ENCODE data around the gene TRPM5.

The TRPM5 gene

DNA sequence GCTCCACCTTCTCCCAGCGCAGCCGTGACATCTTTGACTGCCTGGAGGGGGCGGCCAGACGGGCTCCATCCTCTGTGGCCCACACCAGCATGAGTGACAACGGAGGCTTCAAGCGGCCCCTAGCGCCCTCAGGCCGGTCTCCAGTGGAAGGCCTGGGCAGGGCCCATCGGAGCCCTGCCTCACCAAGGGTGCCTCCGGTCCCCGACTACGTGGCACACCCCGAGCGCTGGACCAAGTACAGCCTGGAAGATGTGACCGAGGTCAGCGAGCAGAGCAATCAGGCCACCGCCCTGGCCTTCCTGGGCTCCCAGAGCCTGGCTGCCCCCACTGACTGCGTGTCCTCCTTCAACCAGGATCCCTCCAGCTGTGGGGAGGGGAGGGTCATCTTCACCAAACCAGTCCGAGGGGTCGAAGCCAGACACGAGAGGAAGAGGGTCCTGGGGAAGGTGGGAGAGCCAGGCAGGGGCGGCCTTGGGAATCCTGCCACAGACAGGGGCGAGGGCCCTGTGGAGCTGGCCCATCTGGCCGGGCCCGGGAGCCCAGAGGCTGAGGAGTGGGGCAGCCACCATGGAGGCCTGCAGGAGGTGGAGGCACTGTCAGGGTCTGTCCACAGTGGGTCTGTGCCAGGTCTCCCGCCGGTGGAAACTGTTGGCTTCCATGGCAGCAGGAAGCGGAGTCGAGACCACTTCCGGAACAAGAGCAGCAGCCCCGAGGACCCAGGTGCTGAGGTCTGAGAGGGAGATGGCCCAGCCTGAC, 41.2 kb downstream of the TRPM5 start:
- no peak for DNase-seq (ENCODE audit: low read depth)

DNA sequence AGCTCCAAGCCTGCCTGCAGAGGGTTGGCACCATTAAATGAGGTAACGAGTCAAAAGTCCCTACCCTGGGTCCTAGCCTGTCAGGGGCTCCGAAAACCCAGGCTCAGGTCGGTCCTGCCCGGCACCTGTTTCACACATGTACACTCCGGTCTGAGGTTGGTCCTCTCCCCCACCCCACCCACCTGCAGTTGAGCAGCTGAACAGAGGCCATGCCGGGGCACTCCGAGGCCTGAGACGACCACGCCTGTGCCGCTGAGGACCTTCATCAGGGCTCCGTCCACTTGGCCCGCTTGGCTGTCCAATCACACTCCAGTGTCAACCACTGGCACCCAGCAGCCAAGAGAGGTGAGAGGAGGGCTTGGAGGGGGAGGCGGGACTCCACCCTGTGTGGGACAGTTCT, 42.2 kb downstream of the TRPM5 start:
- DNase-seq (ENCODE audit: low read depth) = no peak

DNA sequence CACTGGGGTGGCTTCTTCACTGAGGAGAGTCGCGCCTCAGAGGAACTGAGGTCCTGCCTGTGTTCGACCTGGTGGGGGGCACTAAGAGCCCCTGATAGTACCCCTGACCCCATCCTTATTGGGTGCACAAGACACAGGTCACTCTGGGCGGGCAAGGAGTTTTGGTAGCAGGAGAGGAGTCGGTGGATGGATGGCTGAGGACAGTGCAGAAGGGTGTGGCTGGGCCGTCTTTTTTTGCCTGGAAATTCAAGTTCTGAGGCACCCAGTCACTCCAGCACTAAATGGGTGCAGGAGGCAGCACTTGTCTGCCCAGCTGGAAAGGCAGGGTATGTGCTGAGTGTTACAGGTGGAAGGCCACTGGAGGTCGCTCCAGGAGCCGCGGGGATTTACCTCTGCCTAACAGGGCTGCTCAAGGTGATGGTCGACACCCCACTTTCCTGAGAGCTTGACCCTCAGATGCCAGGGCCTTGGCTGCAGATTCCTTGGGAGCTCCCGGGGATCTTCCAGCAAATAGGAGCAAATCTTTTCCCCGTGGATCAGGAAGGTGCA, 42.8 kb downstream of the TRPM5 start:
- no peak for DNase-seq (ENCODE audit: low read depth)

DNA sequence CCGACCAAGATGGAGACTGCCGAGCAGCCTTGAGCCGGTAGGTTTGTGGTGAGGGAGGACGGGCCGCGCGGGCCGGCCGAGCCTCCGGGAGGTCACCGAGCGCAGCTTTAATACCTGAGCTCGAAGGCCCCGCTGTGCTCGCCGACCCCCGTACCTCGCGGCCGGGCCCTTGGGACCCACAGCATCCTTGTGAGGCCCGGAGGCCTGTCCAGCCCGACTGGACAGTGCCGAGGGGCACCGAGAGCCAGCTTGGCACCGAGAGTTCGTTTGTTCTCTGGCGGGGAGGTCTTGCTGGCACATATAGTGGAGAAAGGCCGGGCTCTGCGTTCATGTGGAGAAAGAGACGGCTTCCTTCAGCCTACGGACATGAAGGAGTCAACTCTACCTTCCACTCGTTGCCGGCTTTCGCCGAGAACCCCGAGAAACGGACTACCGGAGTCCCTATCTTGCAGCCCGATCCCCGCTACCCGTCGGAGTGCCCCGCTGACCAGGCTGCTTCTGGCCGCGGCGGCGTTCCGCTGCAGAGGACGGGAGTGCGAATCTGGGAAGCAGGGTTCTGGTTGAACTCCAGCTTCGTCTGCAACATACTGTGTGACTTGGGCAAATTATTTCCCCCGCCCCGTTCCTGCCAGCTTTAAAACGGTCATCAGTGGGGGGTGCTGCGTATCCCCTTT, 43.4 kb downstream of the TRPM5 start:
- no peak for DNase-seq (ENCODE audit: low read depth)

DNA sequence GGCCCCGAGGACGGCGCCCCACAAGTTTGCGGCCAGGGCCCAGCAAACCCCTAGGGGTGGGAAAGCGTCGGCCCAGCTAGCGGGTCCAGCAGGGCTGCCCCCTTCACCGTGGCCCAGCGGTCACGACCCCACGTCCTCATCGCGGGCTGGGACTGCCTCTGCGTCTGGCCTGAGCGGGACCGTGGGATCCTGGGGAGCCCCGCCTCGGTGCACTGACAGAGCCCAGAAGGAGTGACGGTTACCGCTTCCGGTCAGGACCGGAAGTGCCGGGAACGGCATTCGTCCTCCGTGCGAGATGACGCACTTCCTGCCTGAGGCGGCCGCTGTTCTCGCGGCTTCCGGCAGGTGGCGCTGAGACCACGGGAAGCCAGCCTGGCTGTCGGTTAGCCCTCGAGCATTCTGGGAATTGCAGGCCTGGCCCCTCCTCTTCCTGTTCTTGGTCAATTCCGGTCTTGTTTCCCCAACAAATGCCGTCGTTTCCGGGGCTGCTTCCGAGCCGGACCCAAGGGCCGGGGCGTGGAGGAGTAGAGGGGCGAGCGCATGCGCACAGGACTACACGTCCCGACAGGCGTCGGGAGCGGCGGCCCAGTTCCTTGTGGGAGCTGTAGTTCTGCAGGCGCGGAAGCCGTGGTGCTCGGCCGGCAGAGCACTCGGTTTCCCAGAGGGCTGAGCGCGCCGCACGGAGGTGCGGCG, 44.1 kb downstream of the TRPM5 start, which contains the start of gene TSSC4:
Gene TSSC4 (plus strand): TSS at position 682 of the 693 bp plus-strand sequence. CDS start 1,884 bp downstream, outside the sequence.
- DNase-seq (ENCODE audit: low read depth) = peak; percentile 93

DNA sequence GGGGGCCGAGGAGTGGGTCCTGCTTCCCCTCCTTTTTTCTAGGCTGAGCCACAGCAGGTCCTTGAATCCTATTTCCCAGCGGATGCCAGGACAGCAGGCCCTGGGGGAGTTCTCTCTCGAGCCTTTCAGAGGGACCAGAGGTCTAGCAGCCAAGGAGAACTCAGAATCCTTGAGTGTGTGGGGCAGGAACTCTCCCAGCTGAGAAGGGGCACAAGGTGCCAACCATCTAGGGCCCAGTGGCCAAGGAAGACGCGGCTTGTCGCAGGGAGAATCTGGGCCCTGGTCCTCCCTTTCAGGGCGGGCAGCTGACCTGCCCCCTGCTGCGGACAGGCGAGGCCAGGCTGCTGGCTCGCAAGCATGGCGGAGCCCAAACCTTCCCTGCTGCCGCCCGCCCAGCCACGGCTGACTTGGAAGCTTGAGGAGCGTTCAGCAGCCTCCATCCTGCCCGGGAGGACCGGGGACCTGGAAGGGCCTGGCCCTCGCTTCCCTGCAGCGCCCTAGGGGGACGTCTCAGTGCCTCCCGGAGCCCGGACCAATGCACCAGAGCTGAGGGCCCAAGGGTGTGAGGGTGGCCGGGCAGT, 44.7 kb downstream of the TRPM5 start:
- no peak for DNase-seq (ENCODE audit: low read depth)

DNA sequence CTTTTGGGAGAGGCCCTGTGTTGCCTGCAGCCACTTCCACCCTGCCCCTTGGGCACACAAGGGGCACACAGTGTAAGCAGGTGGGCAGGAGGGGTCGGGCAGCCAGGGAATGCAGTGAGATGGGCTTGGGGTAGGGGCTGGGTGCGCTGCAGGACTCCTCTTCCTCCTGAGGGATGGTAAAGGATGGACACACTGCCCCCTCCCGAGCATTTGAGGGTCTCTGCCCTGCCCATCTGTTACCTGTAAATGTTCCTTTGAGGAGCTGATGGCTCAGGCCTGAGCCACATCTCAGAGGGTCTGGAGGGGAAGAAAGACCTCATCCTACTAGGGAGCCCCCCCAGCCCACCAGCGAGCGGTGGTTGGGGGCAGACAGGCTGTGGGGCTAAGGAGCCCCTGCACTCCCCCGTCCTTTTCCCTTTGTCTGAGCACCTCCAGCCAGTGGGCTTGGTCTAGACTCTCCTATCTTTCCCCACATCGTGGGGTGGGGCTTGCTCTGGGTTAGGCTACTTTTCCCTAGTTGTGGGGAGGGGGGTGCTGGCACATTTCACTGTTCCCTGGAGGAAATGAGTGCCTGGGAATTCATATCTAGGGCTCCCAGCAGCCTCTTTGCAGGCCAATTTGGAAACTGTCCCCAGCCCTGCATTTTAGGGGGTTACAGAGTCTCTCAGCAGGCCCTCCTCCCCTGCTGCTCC, 45.5 kb downstream of the TRPM5 start:
- DNase-seq (ENCODE audit: low read depth) = no peak

DNA sequence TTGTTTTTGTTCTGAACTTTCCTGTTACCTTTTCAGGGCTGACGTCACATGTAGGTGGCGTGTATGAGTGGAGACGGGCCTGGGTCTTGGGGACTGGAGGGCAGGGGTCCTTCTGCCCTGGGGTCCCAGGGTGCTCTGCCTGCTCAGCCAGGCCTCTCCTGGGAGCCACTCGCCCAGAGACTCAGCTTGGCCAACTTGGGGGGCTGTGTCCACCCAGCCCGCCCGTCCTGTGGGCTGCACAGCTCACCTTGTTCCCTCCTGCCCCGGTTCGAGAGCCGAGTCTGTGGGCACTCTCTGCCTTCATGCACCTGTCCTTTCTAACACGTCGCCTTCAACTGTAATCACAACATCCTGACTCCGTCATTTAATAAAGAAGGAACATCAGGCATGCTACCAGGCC, 47.3 kb downstream of the TRPM5 start:
- no peak for DNase-seq (ENCODE audit: low read depth)

DNA sequence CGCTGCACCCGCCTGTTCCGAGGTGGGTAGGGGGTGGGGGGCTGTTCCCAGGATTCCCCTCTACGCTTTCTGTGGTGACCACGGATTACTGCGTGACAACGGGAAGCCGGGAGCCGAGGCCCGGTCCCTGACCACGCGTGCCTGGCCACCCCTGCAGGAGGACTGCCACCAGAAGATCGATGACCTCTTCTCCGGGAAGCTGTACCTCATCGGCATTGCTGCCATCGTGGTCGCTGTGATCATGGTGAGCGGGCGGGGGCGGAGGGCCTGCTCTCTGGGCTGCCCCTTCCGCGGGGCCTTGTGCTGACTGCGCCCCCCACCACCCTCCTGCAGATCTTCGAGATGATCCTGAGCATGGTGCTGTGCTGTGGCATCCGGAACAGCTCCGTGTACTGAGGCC, 47.8 kb downstream of the TRPM5 start:
- DNase-seq (ENCODE audit: low read depth) = no peak

DNA sequence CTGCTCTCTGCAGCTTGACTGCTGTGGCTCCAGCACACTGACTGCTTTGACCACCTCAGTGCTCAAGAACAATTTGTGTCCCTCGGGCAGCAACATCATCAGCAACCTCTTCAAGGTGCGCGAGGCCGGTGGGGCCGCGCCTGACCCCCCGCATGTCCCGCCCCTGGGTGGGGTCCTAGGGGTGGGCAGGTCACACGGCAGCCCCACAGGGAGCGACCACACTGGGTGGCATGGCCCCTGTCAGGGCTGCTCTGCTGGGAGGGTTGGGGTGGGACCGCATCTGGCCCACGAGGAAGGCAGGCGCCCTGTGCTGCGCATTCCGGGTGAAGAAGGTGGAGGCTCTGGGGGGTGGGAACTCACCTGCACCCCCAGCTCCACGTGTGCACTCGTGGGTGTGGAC, 48.5 kb downstream of the TRPM5 start:
- no peak for DNase-seq (ENCODE audit: low read depth)

DNA sequence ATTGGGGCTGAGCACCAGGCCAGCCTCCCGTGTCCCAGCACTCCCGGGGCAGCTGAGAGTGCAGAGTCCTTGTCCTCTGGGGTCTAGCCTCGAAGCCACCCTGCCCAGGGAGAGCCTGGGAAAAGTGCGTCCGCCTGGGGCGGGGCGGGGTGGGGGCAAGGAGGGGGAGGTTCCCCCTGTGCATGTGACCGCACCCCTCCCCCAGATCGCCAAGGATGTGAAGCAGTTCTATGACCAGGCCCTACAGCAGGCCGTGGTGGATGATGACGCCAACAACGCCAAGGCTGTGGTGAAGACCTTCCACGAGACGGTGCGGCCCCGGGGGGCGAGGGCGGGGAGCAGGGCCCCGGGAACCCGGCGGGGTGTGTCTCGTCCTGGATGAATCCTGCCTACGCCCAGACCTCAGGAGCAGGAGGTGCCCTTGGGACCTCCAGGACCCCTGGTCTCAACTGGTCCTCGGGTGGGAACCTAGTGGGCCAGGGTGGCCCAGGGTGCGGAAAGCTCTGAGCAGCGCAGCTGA, 49.0 kb downstream of the TRPM5 start:
- no peak for DNase-seq (ENCODE audit: low read depth)

DNA sequence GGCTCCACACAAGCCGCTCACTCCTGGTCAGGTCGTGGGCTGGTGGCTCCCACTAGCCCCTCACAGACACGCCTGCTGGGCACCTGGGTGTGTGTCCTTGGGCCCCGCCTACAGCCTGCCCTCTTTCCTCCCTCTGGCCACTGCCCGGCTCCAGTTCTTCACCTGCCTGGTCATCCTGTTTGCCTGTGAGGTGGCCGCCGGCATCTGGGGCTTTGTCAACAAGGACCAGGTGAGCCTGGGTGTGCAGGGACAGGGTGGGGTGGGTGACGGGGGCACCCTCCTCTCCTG, 49.6 kb downstream of the TRPM5 start:
- DNase-seq (ENCODE audit: low read depth) = no peak
